ENCODE data around the gene GUCA1A.

GRCh38 chr6:42211726-42212125 is 38.6 kb downstream of the GUCA1A start:
- TF ChIP-seq CTCF (IDR thresholded peaks at IDR 0.05; ENCODE audit: low read depth, low read length) (no peak), EZH2phosphoT487 (IDR thresholded peaks at IDR 0.05; ENCODE audit: low read depth) (no peak)

Measured in OCI-LY3 (cell line).